Subcutaneous adipose tissue (tissue), 4 donors: Measurements from ENCODE around the gene MUSK. TPM values are rescaled to one million over a fixed set of nuclear protein-coding genes. Genes with fewer than 3 reads are reported as not detected.

Experiments
- small RNA-seq: library from RNA; depleted of rRNA; stranded (forward); fragments of <200 nt; gene quantifications from one replicate; pipeline ENCODE3, GENCODE V24; 2016
- total RNA-seq, 4 donors: library from RNA; depleted of rRNA; stranded (reverse); fragments of >200 nt; gene quantifications; one replicate each; pipeline ENCODE4 v1.1.0, GENCODE V29; 2016
- TF ChIP-seq, protein P1 (sequence below): fragments of 450-650 bp; IDR thresholded peaks from one replicate; pipeline ENCODE4 v1.5.1; 2016; ENCODE audit warnings: low read depth, mild to moderate bottlenecking, control low read depth, antibody characterized with exemption, moderate library complexity

MUSK gene
- total RNA-seq, 4 donors from 2014 or later, result 0.22 TPM; not detected in 3

DNA sequence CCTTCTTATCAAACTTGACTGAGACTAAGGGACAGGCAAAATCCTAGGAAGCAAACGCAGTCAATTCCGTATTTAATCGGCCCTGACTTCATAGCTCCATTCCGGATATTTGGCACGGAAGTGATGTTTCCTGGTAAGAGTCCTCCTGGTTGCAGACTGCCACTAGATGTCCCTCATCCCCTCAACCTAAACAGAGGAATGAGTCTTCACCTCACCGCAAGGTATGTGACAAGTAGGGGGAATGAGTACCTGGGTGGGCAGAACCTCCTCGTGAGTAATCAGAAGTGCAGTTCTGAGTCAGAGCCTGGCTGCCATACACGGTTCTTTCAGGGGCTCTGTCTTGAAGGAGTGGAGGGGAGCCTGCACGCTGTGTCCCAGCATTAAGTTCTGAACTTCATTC, 173.6 kb downstream of the MUSK start:
- TF ChIP-seq, protein P1, sequence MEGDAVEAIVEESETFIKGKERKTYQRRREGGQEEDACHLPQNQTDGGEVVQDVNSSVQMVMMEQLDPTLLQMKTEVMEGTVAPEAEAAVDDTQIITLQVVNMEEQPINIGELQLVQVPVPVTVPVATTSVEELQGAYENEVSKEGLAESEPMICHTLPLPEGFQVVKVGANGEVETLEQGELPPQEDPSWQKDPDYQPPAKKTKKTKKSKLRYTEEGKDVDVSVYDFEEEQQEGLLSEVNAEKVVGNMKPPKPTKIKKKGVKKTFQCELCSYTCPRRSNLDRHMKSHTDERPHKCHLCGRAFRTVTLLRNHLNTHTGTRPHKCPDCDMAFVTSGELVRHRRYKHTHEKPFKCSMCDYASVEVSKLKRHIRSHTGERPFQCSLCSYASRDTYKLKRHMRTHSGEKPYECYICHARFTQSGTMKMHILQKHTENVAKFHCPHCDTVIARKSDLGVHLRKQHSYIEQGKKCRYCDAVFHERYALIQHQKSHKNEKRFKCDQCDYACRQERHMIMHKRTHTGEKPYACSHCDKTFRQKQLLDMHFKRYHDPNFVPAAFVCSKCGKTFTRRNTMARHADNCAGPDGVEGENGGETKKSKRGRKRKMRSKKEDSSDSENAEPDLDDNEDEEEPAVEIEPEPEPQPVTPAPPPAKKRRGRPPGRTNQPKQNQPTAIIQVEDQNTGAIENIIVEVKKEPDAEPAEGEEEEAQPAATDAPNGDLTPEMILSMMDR, result no peak

GRCh38 chr9:110842986-110843385, 174.4 kb downstream of the MUSK start:
- TF ChIP-seq, protein P1, result no peak

DNA sequence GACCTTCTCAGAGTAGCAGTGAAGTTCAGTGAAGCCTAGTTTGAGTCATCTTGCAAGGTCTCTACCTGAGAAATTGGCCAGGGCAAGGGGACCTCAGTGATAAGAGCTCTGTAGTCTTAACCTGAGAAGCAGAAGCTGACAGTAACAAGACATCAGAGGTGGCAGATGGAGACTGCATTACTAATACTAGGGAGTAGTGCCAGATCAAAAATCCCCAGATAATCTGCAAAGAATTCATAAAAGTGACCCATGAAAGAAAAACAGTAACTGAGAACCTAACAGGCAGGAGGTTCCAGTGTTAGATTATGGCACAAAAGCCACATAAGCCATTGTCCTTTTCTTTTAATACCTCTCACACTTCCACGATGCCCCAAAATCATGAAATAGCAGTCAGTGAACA, 175.5 kb downstream of the MUSK start:
- TF ChIP-seq, protein P1, result no peak

GRCh38 chr9:110846215-110846614, 177.6 kb downstream of the MUSK start:
- TF ChIP-seq, protein P1, result no peak

DNA sequence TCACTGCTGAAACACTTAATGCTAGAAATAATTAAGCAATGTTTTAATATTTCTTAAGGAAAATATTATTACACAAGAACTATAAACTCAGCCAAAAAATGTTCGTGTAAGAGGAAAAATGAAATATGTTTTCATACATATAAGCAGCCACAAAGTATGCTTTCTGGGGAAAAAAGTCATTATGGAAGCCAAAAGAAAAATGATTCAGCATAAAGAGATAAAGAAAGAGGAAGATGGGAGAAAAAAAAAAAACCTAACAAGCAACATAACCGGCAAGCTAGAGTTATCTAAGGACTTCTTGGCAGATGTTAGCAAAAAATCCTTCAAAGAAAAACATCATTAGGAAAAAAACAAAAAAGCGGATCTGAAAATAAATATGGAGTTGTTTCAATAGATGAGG, 179.1 kb downstream of the MUSK start:
- TF ChIP-seq, protein P1, result no peak

DNA sequence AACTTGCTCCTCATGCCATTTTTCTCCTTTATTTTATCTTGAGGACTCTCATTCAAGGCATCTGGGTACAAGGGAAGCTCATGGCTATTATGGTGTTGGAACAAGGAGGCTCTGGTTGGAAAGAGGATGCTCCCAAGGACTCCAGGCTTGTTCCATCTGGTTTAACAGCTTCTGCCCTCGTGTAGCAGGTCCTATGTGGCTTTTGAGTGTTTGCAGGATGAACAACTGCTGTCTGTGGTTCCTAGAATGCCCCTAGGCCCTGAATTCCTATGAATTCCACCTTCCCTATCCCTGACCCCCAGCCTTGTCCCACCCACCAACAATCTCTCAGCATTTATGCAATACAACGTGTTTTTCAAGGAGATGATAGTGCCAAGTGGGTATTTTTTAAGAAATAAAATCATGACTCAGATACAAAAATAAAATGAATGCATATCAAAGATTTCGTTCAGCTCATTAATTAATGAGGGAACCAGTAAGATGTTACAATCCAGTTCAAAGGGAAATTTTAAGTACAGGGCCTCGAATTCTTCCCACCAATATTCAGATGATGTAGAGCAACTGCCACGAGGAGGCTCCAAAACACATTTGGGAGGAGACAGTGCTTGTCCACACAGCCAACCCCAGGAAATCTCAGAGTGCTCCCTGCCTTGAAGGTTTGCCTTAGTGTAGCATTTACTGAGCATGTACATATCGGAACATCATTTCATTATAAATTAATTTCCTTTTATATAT, 182.0 kb downstream of the MUSK start:
- TF ChIP-seq, protein P1, result no peak

Small RNAs within 50 kb of the gene (small RNA-seq; reads per million reads assigned to genes)
- gene AL513328.1, result not detected

Other genes starting within 250 kb of the MUSK start
- gene SVEP1, start 89.0 kb upstream of the MUSK start, total RNA-seq, result 100 to 1,000 TPM in 3 of 4 donors, 10 to 100 TPM in 1; 87.2 to 204 (median 174) TPM